Daoy (cell line): ENCODE results near the gene CDC5L. TPM values are rescaled to one million over a fixed set of nuclear protein-coding genes. Genes with fewer than 3 reads are reported as not detected.
A peak's percentile ranks its signal among the peaks of the same experiment; 100 is the strongest.

Source experiments
- DNase-seq: peaks from one replicate; pipeline ENCODE4 v3.0.0-alpha.2; 2015; ENCODE audit warnings: low read depth
- total RNA-seq: library from RNA; depleted of rRNA; stranded (reverse); fragments of >200 nt; shearing (Covaris generic); gene quantifications from 2 replicates; pipeline ENCODE4 v1.2.3, GENCODE V29; 2014

Gene CDC5L
- total RNA-seq, 1 experiment from 2014 or later, result 50.2 TPM

DNA sequence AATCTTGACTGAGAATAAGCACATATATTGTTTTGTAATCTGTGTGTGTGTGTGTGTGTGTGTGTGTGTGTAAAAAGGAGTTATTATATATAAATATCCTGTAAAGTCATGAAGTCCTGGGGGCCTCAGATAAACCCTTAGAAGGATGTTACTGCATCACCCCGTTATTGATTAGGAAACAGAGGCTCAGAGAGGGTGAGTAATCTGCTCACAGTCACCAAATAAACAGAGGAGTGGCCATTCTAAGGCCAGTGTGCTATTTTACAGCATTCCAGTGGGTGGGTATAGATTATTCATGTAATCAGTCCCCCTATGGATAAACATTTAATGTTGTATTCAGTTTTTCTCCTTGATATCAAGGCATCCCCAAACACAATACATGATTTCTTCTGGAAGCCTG, 87.1 kb downstream of the CDC5L start:
- no peak for DNase-seq

DNA sequence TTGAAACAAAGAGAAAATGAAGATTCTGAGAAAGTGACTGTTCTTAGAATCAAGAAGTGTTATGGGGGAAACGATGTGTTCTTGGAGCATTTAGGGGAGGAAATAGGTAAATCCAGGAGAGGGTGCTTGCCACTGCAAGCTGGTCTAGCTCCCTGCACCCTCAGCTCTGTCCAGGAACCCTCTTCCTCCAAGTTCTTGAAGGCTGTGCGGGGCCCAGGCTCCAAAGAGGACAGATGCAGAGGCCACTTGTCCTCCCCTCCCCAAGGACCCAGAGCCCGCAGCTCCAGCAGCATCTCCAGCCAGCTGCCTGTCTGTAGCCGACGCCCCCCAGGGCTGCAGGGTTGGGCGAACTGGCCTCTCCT, 87.9 kb downstream of the CDC5L start:
- DNase-seq, result no peak

DNA sequence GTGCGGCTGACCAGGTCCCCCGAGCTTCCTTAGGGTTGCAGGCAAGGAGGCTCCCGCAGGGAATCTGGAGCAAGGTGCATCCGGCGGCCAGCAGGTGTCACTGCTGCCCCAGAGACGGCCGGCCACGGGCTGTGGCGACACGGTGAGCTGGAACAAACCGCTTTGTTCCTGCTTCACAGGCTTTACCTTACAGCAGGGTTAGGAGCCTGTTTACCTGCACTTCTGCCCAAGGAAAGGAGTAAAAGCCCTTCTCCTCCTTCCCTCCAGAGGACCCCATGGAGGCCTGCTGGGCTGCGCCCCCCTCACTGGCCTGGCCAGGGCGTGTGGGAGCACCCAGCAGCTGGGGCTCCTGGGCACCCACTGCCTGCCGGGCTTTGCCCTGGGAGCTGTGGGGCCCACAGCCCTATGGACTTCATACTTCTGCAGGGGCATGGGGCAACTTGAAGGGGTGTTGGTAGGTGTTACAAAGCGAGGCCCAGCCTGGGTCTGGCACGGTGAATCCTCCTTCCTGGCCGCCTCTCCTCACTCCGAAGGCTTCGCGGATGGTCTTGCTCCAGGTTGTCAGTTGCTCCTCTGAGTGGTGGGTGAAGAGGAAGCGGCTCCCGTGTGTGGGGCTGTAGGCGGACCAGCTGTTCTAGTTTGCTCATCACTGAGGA, 88.4 kb downstream of the CDC5L start:
- peak; percentile 89 for DNase-seq

DNA sequence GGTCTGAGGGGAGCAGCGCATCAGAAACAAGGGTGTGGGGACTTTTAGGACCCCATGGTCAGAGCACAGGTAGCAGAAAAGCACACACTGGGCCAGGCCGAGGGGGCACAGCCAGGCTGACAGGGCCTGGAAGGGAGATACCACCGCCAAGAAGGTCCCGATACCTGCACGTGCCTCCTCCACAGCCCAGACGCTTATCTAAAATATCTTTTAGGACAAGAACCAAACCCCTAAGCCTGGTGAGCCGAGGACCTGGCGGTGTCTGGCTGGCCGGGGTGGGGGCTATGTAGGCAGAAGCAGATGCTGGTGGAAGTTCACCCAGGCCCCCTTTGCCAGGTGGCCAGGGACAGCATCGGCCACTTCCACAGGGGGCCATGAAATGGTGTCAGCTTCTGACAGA, 89.3 kb downstream of the CDC5L start:
- no peak for DNase-seq

DNA sequence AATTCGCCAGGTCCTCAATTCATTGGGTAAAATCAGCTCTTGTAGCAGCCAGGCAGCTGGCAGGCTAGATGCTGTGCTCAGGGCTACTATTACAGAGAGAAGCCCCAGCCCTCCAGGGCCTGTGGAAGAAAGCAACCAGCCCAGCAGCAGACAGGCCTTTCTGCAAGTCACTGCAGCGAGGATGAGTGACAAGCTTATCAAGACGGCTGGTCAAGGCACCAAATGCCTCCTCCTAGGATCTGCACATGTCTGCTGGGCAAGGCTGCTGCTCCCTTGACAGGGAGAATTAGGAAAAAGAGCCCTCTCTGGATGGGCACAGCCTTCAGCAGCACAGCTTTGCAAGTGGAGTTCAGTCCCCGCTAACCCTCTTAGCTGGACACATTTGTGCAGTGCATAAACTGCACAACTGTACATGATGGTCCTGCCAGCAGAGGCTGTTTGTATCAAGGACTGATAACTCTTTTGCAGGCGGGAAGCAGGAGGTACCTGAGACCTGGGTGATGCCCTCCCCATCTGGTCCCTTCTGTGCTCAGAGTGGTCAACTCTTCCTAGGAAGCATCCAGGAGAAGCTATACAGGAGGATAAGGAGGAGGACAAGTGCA, 89.9 kb downstream of the CDC5L start:
- DNase-seq, result no peak

DNA sequence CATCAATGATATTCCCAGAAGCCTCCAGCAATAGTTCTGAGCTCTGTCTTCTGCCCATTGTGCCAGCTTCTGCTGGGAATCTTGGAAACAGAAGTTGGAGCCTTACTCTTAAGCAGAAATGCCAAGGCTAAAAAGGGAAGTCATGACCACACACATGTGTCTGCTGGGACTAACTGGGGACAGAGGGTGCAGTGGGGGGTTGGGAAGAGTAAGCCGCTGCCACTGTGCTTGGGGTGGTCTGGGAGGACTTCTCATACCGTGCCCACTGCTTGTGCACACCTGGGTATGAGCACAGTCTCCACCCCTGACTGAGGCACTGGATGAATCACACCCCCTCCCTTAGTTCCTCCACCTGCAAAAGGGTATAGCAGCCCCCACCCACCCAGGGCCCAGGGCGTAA, 90.7 kb downstream of the CDC5L start:
- no peak for DNase-seq

DNA sequence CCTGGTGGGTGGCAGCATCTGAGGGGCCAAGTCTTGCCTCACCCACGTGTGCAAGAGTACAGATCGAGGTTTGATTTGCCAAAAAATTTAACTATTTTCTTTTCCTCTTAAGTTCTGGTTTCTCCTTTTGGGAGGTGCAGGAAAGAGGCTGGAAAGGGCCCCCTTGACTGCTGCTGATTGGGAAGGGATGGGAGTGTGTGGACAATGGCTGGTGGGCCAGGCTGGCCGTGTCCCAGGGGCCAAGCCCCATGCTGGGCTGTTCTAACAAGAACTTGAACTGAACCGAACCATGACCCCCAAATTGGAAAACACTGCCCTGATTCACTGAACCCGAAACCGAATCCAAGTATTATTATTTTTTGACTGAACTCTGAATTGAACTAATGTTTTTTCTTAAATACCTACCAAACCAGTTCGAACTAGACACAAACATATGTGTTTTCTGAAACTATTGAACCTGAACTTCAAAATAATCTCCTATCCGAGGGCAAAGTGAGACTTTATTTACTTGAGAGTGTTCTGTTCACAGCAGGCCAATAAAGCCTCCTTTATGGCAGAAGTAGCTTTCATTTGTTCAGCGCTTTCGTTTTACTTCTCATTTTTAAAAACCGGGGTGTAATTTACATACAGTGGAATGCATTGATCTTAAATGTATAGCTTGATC, 91.2 kb downstream of the CDC5L start:
- DNase-seq, result no peak

DNA sequence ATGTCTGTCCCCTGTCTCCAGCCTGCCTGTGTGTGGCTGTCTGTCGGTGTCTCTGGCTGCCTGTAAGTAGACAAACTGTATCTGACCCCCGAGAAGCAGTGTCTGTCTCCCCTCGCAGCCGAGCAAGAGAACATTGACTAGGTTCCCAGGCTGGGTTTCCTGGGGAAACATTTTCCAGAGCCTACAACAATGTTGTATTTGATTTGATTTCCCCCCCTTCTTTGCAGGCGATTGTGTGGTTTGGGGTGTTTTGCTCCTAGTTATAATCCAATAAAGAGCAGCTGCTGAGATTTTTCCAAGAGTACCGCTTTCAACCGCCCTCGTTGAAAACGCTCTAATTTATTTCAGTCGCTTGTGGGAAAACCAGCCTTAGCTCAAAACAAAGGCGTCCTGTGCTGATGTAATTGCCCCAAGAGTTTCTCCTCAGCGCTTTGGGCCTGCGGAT, 92.6 kb downstream of the CDC5L start:
- DNase-seq, result no peak

DNA sequence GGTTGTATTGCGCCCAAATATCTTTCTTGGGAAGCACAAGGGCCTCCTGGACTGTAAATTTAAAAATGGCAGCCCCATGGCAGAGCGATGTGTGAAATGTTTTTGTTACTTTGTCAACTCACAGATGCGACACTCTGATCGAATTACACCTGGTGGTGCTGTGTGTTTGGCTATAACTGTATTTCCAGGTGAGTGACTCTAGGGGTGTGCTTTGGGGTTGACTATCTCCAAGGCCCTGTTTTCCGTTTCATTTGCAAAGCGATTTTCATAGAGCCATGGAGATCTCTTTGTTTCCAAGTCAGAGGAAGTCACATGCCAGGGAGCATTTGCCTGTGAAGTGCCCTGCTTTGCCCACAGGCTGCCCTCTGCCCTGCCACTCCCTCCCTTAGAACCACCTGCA, 93.5 kb downstream of the CDC5L start:
- DNase-seq, result no peak

DNA sequence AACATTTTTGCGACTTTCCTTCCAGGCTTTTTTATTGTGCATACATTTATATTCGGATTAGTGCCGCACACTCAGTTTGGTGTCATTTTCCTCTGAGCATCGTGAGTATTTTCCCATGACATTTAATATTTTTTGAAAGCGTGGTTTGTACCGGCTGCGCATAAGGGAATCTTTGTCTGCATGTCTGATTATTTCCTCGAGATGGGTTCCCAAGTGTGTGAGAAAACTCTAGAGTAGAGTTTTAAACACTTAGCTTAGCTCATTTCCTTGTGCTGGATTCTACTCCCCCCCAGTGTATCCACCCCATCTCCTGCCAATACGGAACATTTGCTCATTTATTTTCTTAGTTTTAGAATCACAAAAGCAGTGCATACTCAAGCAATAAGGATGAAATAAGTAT, 94.3 kb downstream of the CDC5L start:
- no peak for DNase-seq

DNA sequence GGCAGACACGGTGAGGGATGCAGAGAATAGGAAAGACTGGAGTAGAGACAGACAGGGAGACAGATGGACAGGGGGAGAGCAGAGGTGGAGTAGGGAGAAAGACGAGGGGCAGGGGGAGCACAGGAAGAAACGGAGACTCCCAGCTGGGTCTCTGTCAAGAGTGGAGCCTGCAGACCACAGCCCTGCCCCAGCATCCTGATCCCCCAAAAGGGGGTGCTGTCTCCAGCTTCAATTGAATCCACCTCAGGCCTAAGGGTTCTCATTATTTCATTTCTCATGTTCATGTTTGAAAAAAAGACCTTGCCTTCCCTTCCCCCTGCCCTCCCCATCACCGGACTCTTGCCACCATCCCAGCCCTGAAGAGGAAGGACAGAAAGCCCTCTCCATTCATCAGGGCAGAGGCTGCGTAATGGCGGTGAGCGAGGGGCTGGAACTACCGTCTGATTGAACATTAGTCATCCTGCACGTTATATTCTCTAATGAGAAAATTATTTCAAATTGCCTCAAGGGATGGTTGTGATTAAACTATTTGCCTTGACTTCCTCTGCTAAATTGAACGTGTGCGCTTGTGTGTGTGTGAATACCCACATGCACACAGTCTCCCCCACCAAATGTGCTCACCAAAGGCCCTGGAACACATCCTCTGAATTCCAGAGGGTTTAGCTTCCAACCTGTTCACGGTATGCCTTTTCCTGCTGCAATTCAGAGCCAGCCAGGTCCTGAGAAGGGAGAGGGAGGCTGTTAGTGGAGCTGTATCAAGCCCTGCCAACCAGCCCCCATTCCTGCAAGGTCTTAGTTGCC, 98.3 kb downstream of the CDC5L start:
- DNase-seq, result no peak

DNA sequence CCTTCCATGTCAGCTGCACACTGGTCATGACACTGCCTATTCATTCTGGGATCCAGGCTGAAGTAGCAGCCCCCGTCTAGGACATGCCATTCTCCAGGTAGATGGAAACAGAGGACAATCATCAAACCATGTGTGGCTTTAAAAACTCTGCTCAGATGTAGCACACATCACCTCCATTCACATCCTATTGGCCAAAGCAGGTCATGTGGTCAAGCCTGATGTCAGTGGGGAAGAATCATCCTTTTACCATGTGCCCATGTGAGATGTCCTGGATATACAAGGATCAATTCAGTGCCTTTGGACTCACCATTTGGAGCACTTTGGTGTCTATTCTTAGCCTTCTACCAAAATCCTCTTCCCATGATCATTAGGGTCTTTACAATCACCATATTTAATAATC, 99.5 kb downstream of the CDC5L start:
- no peak for DNase-seq

DNA sequence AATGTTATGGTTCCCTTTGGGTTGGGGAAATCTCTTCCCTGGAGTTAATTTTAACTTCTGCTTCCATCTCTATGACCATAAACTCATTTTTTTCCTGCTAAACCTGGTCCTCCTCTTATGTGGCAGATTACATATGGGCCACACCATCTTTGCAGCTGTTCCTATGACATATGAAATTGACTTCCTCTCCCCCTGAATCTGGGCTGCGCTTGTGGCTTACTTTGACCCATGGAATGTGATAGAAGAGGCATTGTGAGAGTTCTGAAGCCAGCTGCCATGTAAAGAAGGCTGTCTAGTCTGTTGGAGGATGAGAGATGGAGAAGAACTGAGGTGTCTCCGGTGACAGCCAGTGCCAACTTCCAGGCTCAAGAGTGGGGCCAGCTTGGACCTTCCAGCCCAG, 100.1 kb downstream of the CDC5L start:
- no peak for DNase-seq

DNA sequence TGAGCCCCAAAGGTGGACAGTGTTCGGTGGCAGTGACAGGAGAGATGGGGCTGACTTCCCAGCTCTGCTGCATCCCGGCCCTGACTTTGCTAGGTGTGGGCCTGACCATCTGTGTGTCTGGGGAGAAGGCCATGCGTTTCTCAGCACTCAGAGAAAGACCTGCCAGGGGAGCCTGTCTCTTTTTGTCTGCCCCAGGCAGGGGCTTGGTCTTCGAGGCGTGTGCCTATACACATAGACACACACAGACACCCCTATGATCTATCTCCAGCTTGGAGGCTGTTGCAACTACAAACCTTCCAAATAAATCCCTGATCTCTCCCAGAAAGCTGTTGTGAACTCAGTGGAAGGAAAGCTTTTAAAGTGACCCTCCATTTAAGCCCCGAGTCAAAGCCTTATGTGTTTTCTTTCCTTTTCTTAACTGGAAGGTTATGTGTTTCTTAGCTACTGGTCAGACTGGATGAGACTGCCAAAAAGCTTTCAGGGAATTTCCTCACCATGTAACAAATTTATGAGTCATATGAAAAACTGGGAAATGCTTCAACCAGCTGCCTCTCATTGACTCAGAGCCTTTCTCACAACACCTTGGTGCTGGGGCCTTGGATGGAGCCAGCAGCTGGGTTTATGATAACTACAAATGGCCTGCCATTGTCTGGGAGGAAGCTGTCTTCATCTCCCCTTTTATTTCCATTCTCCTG, 102.6 kb downstream of the CDC5L start:
- DNase-seq, result peak; percentile 92

DNA sequence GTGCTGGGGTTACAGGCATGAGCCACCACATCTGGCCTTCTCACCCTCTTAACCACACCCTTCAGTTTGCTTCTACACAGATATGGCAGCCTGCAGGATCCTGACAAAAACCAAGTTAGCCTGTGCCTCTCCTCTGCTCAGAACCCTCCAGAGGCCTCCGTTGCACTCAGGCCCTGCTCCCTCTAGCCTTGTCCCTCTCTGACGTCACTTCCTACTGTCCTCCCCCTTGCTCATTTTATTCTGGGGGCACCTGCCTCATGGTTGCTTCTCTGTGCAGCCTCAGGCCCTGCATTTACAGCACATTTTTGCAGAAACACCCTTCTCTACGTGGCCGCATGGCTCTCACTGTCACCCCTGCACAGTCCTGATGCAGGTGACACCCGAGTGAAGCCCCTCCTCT, 105.6 kb downstream of the CDC5L start:
- DNase-seq, result no peak

DNA sequence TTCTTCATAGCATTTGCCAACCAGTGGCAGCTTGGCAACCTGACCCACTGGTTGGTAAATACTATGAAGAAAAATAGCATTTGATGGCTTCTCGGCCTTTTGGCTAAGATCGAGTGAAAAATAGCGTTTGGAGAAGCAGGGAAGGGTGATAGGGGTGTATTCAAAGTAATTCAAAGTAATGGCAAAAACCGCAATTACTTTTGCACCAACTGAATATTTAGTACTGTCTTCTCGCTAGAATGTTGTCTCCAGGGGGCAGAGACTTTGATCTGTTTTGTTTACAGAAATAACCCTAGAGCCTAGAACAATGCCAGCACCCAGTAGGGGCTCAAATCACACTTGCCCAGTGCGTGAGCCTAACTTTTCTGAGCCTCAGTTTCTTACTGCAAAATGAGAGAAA, 106.1 kb downstream of the CDC5L start:
- DNase-seq, result no peak

DNA sequence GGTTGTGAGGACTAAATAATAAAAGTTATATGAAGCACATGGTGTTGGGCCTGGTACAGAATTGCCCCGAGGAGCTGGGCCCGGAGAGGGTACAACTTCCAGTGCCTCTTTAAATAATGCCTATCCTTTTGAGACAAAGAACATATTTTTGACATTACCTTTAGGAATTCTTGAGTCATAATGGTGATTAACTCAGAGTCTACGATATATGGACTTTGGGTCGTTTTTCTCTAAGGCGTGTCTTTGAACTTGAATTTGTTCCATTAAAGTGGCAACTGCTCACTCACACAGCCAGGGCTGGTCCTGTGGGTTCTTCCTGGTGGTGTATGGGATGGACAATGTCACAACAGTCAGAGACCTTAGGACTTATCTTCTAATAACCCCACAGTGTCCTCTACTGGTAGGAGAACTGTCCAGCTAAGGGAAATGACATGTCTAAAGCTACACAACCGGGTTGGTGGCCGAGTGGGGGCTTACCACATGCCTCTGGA, 106.5 kb downstream of the CDC5L start:
- peak; percentile 46 for DNase-seq

DNA sequence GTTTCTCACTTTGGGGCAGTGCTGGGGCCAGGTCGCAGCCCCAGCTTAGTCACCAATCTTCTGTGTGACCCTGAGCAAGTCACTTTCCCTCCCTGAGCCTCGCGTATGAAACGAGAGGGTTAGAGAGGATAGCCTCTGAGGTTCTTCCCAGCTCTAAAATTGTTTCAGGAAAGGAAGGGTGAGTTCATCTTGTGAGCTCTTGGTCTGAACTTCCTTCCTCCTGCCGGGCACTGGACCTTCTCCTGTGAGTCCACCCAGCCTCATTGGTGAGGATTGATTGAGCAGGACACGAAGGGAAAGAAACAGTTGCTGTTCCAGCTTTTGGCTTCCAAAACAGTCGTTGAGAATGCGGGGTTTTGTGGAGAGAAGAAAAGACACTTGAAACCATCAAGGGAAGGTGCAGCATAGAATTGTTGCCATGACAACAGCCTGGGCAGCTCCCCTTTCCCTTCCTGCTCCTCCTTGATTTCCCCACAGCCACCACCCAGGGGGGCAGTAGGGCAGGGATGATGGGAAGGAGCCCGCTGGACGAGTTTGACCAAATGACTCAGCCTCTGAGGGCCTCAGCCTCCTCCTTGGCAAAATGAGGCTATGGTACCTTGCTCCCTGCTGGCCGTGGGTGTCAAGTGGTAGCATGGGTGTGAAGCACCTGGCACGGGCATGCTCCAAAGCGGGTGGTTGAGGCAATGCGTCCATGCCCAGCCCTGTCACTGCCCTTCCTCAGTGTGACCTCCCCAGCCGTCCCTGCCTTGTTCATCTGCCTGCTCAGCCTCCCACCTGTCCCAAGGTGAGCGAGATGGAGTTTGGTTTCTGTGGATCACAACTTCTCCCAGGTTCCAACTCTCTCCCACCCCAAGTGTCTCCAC, 107.8 kb downstream of the CDC5L start:
- DNase-seq, result peak; percentile 20

DNA sequence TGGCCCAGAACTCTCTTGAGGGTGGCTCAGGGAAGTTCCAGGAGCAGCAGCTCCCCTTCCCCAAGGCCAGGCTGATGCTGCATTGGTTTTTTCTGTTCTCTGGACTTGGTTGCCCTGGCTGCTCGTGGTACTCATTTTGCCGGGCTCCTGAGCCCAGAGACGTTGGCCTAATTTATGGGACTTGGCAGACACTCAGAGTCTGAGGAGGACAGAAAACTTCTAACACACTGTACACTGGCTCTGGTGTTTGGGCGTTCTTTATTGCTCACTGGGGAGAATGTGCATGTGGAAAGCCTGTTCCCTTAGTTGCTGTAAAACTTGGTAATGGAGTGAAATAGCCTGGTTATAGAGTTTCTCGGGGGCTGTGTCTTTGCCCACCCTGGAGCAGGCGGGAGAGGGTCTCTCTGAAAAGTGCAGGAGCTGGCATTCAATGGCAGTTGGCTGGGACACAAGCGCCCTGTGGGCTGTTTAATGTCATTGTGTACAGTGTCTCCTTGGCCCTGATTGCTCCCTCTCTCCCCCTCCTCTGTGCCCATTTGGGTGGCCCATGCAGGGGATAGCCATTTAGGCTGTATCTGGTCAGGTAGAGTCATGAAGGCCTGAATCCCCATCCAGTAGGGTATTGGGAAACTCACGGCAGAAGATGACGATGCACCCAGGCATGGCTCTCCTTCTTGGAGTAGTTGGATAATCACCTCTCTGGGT, 109.3 kb downstream of the CDC5L start:
- DNase-seq, result no peak

DNA sequence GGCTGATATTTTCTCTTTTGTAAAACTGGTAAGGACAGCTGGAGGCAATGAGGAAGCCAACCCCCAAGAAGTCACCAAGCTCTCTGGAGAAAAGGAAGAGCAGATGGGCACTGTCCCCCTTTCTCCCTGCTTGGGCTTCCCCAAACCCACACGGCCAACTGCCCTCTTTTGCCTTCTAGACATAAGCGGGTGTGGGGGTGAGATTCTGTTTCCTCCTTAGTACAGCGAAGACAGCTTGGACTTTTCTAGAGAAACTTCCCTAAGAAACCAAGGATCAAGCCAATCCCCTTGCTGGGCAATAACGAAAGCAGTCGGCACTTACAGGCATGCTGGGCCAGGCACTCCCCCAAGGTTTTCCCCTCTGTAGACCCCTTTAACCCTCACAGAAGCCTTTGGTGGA, 110.3 kb downstream of the CDC5L start:
- no peak for DNase-seq
